ENCODE results near the gene OTOF. TPM values are rescaled to one million over a fixed set of nuclear protein-coding genes. Genes with fewer than 3 reads are reported as not detected.

Gene OTOF
- total RNA-seq, 1 donor = not detected

GRCh38 chr2:26479789-26480565 lies 2.1 kb upstream of the OTOF start:
- TF ChIP-seq CTCF (IDR thresholded peaks at IDR 0.05; ENCODE audit: extremely low read depth, low read depth, low read length) = no peak
- Histone ChIP-seq H3K36me3 (ENCODE audit: insufficient read depth, low read length) (no peaks in the 10 kb centered on the region), H3K4me3 (ENCODE audit: insufficient read depth, low read length) (no peak overlapping the region), H3K27me3 (ENCODE audit: insufficient read depth, low read length) (no peaks in the 10 kb centered on the region), H3K4me2 (ENCODE audit: insufficient read depth, low read length) (no peak overlapping the region), H3K9me3 (ENCODE audit: low read depth, low read length) (no peaks in the 10 kb centered on the region), H3K79me2 (ENCODE audit: insufficient read depth, low read length) (no peaks in the 10 kb centered on the region), H2AFZ (ENCODE audit: low read length) (no peak overlapping the region), H4K20me1 (ENCODE audit: insufficient read depth, low read length) (no peaks in the 10 kb centered on the region), H3K4me1 (ENCODE audit: insufficient read depth, low read length) (no peaks in the 10 kb centered on the region), H3K27ac (ENCODE audit: low read depth, low read length) (no peak overlapping the region)
- DNase-seq (ENCODE audit: insufficient read length, low spot score, missing footprints) = no peak

GRCh38 chr2:26479131-26479788 lies 1.3 kb upstream of the OTOF start:
- no peaks in the 10 kb centered on the region for H3K79me2 ChIP-seq (ENCODE audit: insufficient read depth, low read length)
- no peaks in the 10 kb centered on the region for H3K9me3 ChIP-seq (ENCODE audit: low read depth, low read length)
- no peak overlapping the region for H2AFZ ChIP-seq (ENCODE audit: low read length)
- H3K4me1 ChIP-seq (ENCODE audit: insufficient read depth, low read length) = no peaks in the 10 kb centered on the region
- TF ChIP-seq CTCF (IDR thresholded peaks at IDR 0.05; ENCODE audit: extremely low read depth, low read depth, low read length) = no peak
- H3K27me3 ChIP-seq (ENCODE audit: insufficient read depth, low read length) = no peaks in the 10 kb centered on the region
- H3K36me3 ChIP-seq (ENCODE audit: insufficient read depth, low read length) = no peaks in the 10 kb centered on the region
- no peak overlapping the region for H3K27ac ChIP-seq (ENCODE audit: low read depth, low read length)
- no peaks in the 10 kb centered on the region for H4K20me1 ChIP-seq (ENCODE audit: insufficient read depth, low read length)
- H3K4me3 ChIP-seq (ENCODE audit: insufficient read depth, low read length) = no peak overlapping the region
- no peak overlapping the region for H3K4me2 ChIP-seq (ENCODE audit: insufficient read depth, low read length)
- no peak for DNase-seq (ENCODE audit: insufficient read length, low spot score, missing footprints)

GRCh38 chr2:26478366-26478765 lies 442 bp upstream of the OTOF start:
- TF ChIP-seq CTCF (IDR thresholded peaks at IDR 0.05; ENCODE audit: extremely low read depth, low read depth, low read length) = no peak
- H3K36me3 ChIP-seq (ENCODE audit: insufficient read depth, low read length) = no peaks in the 10 kb centered on the region
- H4K20me1 ChIP-seq (ENCODE audit: insufficient read depth, low read length) = no peaks in the 10 kb centered on the region
- DNase-seq (ENCODE audit: insufficient read length, low spot score, missing footprints) = no peak
- no peaks in the 10 kb centered on the region for H3K9me3 ChIP-seq (ENCODE audit: low read depth, low read length)
- no peak overlapping the region for H3K27ac ChIP-seq (ENCODE audit: low read depth, low read length)
- H3K4me3 ChIP-seq (ENCODE audit: insufficient read depth, low read length) = no peak overlapping the region
- H3K4me2 ChIP-seq (ENCODE audit: insufficient read depth, low read length) = no peak overlapping the region
- no peaks in the 10 kb centered on the region for H3K79me2 ChIP-seq (ENCODE audit: insufficient read depth, low read length)
- H3K4me1 ChIP-seq (ENCODE audit: insufficient read depth, low read length) = no peaks in the 10 kb centered on the region
- H3K27me3 ChIP-seq (ENCODE audit: insufficient read depth, low read length) = no peaks in the 10 kb centered on the region
- no peak overlapping the region for H2AFZ ChIP-seq (ENCODE audit: low read length)

GRCh38 chr2:26477126-26477910 lies 606 bp downstream of the OTOF start:
- H3K9me3 ChIP-seq (ENCODE audit: low read depth, low read length) = no peaks in the 10 kb centered on the region
- no peaks in the 10 kb centered on the region for H3K4me1 ChIP-seq (ENCODE audit: insufficient read depth, low read length)
- H3K27me3 ChIP-seq (ENCODE audit: insufficient read depth, low read length) = no peaks in the 10 kb centered on the region
- no peak for TF ChIP-seq CTCF (IDR thresholded peaks at IDR 0.05; ENCODE audit: extremely low read depth, low read depth, low read length)
- H3K36me3 ChIP-seq (ENCODE audit: insufficient read depth, low read length) = no peaks in the 10 kb centered on the region
- no peak overlapping the region for H2AFZ ChIP-seq (ENCODE audit: low read length)
- no peaks in the 10 kb centered on the region for H4K20me1 ChIP-seq (ENCODE audit: insufficient read depth, low read length)
- H3K4me3 ChIP-seq (ENCODE audit: insufficient read depth, low read length) = no peak overlapping the region
- no peak for DNase-seq (ENCODE audit: insufficient read length, low spot score, missing footprints)
- no peak overlapping the region for H3K27ac ChIP-seq (ENCODE audit: low read depth, low read length)
- H3K79me2 ChIP-seq (ENCODE audit: insufficient read depth, low read length) = no peaks in the 10 kb centered on the region
- H3K4me2 ChIP-seq (ENCODE audit: insufficient read depth, low read length) = no peak overlapping the region

Measured in osteoblast (primary cell).